A549 (cell line): ENCODE measurements around the gene CSKMT. TPM values are rescaled to one million over a fixed set of nuclear protein-coding genes. Genes with fewer than 3 reads are reported as not detected.

Experiments
- ATAC-seq, 2 experiments: fragments of 200-7000 bp in 1 of 2; fragments of >200 bp in 1 of 2; cut with Nextera tagmentation in 1 of 2; cut with Tn5 transposase in 1 of 2; 3 replicates each; pipeline versions ENCODE4 v1.8.0 to v1.9.1; 2018 to 2020; ENCODE audit warnings: mild to moderate bottlenecking in 1 of 2, moderate library complexity in 1 of 2
- CTCF ChIA-PET: fragments of 300-600 bp; sonication (Branson Sonifier 250); formaldehyde crosslinking; extraction: SDS; loops from one replicate; lab custom pipeline; 2021; ENCODE audit warnings: antibody characterized with exemption, inconsistent platforms; lab: Yijun Ruan, JAX
- POLR2A ChIA-PET: fragments of 350-600 bp; formaldehyde crosslinking; extraction: SDS; loops from one replicate; lab custom pipeline; 2021; ENCODE audit warnings: antibody characterized with exemption, inconsistent platforms; lab: Yijun Ruan, JAX
- DNase-seq, 2 experiments: peaks; one replicate each; pipeline versions ENCODE4 v3.0.0 to v3.0.0-alpha.2; 2011 to 2016; ENCODE audit warnings: low read depth in 1 of 2, low spot score in 1 of 2
- FAIRE-seq: peaks from 2 replicates; lab custom pipeline; 2011; peaks lifted over from hg19 to GRCh38; lab: Jason Lieb, UNC
- H3K27ac ChIP-seq, 2 experiments: fragments of >200 bp; sonication (Bioruptor Twin); formaldehyde crosslinking; 3 replicates each; pipeline ENCODE4 v1.5.1; 2016 to 2017
- H3K4me1 ChIP-seq: fragments of >200 bp; sonication (Bioruptor Twin); formaldehyde crosslinking; 3 replicates; pipeline ENCODE4 v1.6.1; 2016
- H3K4me2 ChIP-seq: fragments of >200 bp; sonication (Bioruptor Twin); formaldehyde crosslinking; 3 replicates; pipeline ENCODE4 v1.6.1; 2016
- H3K4me3 ChIP-seq: fragments of >200 bp; sonication (Bioruptor Twin); formaldehyde crosslinking; 3 replicates; pipeline ENCODE4 v1.5.1; 2016
- H3K9me3 ChIP-seq: fragments of >200 bp; sonication (Bioruptor Twin); formaldehyde crosslinking; 3 replicates; pipeline ENCODE4 v1.6.1; 2016
- BHLHE40 ChIP-seq: IDR thresholded peaks from 2 replicates; pipeline ENCODE4 v1.6.1; 2012; ENCODE audit warnings: low read depth, low read length, inconsistent platforms
- CBX2 ChIP-seq: fragments of 200-600 bp; sonication (generic); IDR thresholded peaks from 2 replicates; pipeline ENCODE4 v1.6.1; 2016; ENCODE audit warnings: low read depth, mild to moderate bottlenecking, borderline replicate concordance
- CBX8 ChIP-seq: fragments of 200-600 bp; sonication (generic); IDR thresholded peaks from 2 replicates; pipeline ENCODE4 v1.6.1; 2016
- EHMT2 ChIP-seq: fragments of 200-600 bp; sonication (generic); IDR thresholded peaks from 2 replicates; pipeline ENCODE4 v1.6.1; 2016; ENCODE audit warnings: antibody characterized with exemption, low read depth, mild to moderate bottlenecking, moderate library complexity
- ESRRA ChIP-seq: fragments of 150-350 bp; IDR thresholded peaks from 2 replicates; pipeline ENCODE4 v1.6.1; 2014; ENCODE audit warnings: mild to moderate bottlenecking, low read length, borderline replicate concordance
- FOSL2 ChIP-seq, 2 experiments: fragments of 450-650 bp in 1 of 2; fragments of >200 bp in 1 of 2; sonication (Bioruptor Twin) in 1 of 2; formaldehyde crosslinking; IDR thresholded peaks; 2 replicates each; pipeline versions ENCODE4 v1.5.0 to v1.6.1; 2016 to 2020; ENCODE audit warnings: mild to moderate bottlenecking in 1 of 2, moderate library complexity in 1 of 2
- GATA3 ChIP-seq: IDR thresholded peaks from 2 replicates; pipeline ENCODE4 v1.6.1; 2012; ENCODE audit warnings: borderline replicate concordance
- HOXA7 ChIP-seq: fragments of 250-450 bp; sonication (Bioruptor Pico); IDR thresholded peaks from 2 replicates; pipeline ENCODE4 v1.5.0; 2020; ENCODE audit warnings: mild to moderate bottlenecking, moderate library complexity
- JUN ChIP-seq, 2 experiments: fragments of >200 bp; sonication (Bioruptor Twin); formaldehyde crosslinking; IDR thresholded peaks; 2 replicates in 1 of 2; 3 replicates in 1 of 2; pipeline ENCODE4 v1.6.1; 2016 to 2017
- KDM1A ChIP-seq: fragments of 200-600 bp; sonication (generic); IDR thresholded peaks from 2 replicates; pipeline ENCODE4 v1.6.1; 2016; ENCODE audit warnings: low read depth, mild to moderate bottlenecking
- KDM5A ChIP-seq: fragments of 200-600 bp; sonication (generic); IDR thresholded peaks from 2 replicates; pipeline ENCODE4 v1.6.1; 2016; ENCODE audit warnings: antibody characterized with exemption, mild to moderate bottlenecking
- NR3C1 ChIP-seq: fragments of >200 bp; sonication (Bioruptor Twin); formaldehyde crosslinking; IDR thresholded peaks from 3 replicates; pipeline ENCODE4 v1.6.1; 2017
- POLR2A ChIP-seq: IDR thresholded peaks from 2 replicates; pipeline ENCODE4 v1.6.1; 2012; ENCODE audit warnings: mild to moderate bottlenecking, low read length
- RARB ChIP-seq: fragments of 250-450 bp; sonication (Bioruptor Pico); IDR thresholded peaks from 2 replicates; pipeline ENCODE4 v1.8.0; 2021; ENCODE audit warnings: mild to moderate bottlenecking, moderate library complexity
- RCOR1 ChIP-seq: fragments of 150-350 bp; IDR thresholded peaks from 2 replicates; pipeline ENCODE4 v1.6.1; 2014; ENCODE audit warnings: antibody characterized with exemption, low read length, low read depth
- RNF2 ChIP-seq: fragments of 200-600 bp; sonication (generic); IDR thresholded peaks from 2 replicates; pipeline ENCODE4 v1.6.1; 2016; ENCODE audit warnings: low read depth, mild to moderate bottlenecking, antibody characterized with exemption, moderate library complexity, borderline replicate concordance
- SREBF2 ChIP-seq: fragments of 450-650 bp; IDR thresholded peaks from 2 replicates; pipeline ENCODE4 v1.6.1; 2014; ENCODE audit warnings: mild to moderate bottlenecking, moderate library complexity
- TFCP2L1 ChIP-seq: fragments of 250-450 bp; sonication (Bioruptor Pico); IDR thresholded peaks from 2 replicates; pipeline ENCODE4 v1.5.0; 2021; ENCODE audit warnings: mild to moderate bottlenecking
- ZFP36 ChIP-seq: fragments of 450-650 bp; IDR thresholded peaks from 2 replicates; pipeline ENCODE4 v1.6.1; 2014; ENCODE audit warnings: borderline replicate concordance; ENCODE audit not compliant: partially characterized antibody
- WGBS: methylation state at CpG from one replicate; pipeline ENCODE4 v1.1.6; 2017; ENCODE audit errors: missing lambda C conversion rate; 5-methylcytosine and 5-hydroxymethylcytosine counted together
- polyA plus RNA-seq, 4 experiments: library from polyadenylated mRNA; depleted of rRNA in 3 of 4; stranded (reverse); fragments of >200 nt; fragmentation: RNase III in 1 of 4; extraction: RNeasy Plus Mini Kit Qiagen cat#74134 plus additional on column Dnase treatment in 1 of 4; gene quantifications; 2 replicates in 3 of 4; 3 replicates in 1 of 4; pipeline ENCODE4 v1.2.3, GENCODE V29; 2011 to 2017
- TF ChIP-seq, protein P1 (sequence below): IDR thresholded peaks from 2 replicates; pipeline ENCODE4 v1.6.1; 2012
- TF ChIP-seq, protein P2 (sequence below): fragments of 200-600 bp; sonication (generic); IDR thresholded peaks from 2 replicates; pipeline ENCODE4 v1.6.1; 2016; ENCODE audit warnings: antibody characterized with exemption, mild to moderate bottlenecking, moderate library complexity
- TF ChIP-seq, protein P3 (sequence below): fragments of >200 bp; sonication (Bioruptor Twin); formaldehyde crosslinking; IDR thresholded peaks from 2 replicates; pipeline ENCODE4 v1.6.1; 2016
- TF ChIP-seq, protein P4 (sequence below): IDR thresholded peaks from 2 replicates; pipeline ENCODE4 v1.6.1; 2012; ENCODE audit warnings: low read depth, borderline replicate concordance

The CSKMT gene
- polyA plus RNA-seq, 2 of the 4 experiments (the other 2 are of a cell fraction): 5.7 to 14.3 TPM

DNA sequence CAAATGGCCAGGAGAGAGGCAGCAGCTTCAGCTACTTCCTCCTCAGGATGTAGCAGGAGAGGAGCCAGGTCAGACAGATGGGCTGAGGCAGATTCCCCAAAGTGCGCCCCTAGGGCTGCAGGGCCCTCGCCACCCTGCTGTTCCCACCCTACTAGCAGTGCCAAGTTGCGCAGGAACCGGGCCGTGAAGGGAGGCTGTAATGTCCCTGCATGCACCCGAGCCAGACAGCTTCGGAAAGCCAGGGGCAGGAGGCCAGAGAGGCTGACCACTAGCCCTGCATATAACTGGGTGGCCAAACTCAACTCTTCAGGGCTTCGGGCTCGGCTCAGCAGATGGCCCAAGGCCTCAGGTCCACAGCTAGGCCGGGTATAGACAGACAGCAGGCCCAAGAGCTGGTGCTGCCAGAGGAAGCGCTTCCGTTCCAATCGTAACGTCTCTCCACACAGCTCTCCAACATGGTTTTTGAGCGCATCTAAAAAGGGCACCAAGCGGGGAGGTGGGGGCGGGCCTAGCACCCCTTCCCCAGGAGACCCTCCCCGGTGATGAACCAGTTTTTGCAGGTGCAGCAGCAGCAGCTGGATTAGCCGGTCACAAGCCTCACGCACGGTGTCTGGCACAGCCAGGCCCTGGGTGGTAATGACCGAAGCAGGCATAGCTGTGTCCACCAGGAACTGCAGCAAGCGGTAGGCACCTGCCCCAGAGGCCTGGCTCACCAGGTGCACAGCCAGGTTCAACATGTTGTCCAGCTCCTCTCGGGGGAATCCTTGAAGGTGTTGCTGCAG, 16.7 kb upstream of the CSKMT start:
- POLR2A ChIA-PET: interaction anchor here (1.2 to 3.2 kb wide), 3 partner anchors 17 to 79 kb away, joined by 4 to 21 read pairs (median 5); partner anchors contain the start of genes C11orf98, CSKMT, HNRNPUL2 and TUT1

DNA sequence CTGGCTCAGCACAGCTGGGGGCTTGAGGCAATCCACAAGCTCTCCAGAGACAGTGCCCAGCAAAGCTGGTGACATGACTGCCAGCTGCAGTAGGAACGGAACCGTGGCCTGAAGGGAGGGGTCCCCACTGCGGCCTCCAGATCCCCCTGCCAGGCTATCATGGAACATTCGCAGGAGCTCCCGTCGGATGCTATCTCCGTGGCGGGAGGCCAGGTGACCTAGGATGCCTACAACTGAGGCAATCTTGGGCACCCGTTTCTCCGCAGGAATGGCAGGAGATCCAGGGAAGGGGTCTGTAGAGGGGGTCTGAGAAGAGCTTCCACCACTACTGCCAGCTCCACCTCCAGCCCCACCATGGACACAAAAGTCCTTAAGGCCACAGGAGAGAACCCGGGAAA, 16.1 kb upstream of the CSKMT start:
- FAIRE-seq (no peak), DNase-seq (no peak), ATAC-seq (no peak)
- H3K4me2 ChIP-seq: no peak overlapping the region
- no peak overlapping the region for H3K27ac ChIP-seq
- TF ChIP-seq ESRRA (no peak), JUN (IDR thresholded peaks at IDR 0.05) (0 out of 5 replicates have a peak, but pooled peaks of 1 of the 2 experiments have one; percentile 21), SREBF2 (no peak), POLR2A (no peak)
- TF ChIP-seq, protein P1, sequence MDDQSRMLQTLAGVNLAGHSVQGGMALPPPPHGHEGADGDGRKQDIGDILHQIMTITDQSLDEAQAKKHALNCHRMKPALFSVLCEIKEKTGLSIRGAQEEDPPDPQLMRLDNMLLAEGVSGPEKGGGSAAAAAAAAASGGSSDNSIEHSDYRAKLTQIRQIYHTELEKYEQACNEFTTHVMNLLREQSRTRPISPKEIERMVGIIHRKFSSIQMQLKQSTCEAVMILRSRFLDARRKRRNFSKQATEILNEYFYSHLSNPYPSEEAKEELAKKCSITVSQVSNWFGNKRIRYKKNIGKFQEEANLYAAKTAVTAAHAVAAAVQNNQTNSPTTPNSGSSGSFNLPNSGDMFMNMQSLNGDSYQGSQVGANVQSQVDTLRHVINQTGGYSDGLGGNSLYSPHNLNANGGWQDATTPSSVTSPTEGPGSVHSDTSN: no peak
- no peaks in the 10 kb centered on the region for H3K9me3 ChIP-seq
- H3K4me3 ChIP-seq: no peak overlapping the region
- POLR2A ChIA-PET: interaction anchor here (1.3 to 3.2 kb wide), 2 partner anchors 16 to 57 kb away, joined by 4 to 21 read pairs; partner anchors contain the start of genes C11orf98, CSKMT and TUT1
- 95% methylated on average over 8 of the region's 11 CpGs for WGBS
- peaks cover 22% of the 10 kb centered on the region for H3K4me1 ChIP-seq
- CTCF ChIA-PET: interaction anchor here (0.6 to 2.2 kb wide), 6 partner anchors 18 to 96 kb away, joined by 3 to 15 read pairs (median 3); partner anchors contain the start of genes EML3 and ROM1

More for the DNA sequence above, 16.7 kb upstream of the CSKMT start:
- no peak for ATAC-seq
- Histone ChIP-seq H3K27ac (no peak overlapping the region), H3K9me3 (no peaks in the 10 kb centered on the region), H3K4me1 (peaks cover 22% of the 10 kb centered on the region), H3K4me3 (no peak overlapping the region), H3K4me2 (no peak overlapping the region)
- FAIRE-seq: no peak
- WGBS: 93% methylated on average over 19 of the region's 24 CpGs
- TF ChIP-seq CBX8 (no peak), KDM5A (no peak), ZFP36 (no peak), RCOR1 (no peak), NR3C1 (no peak), GATA3 (no peak), BHLHE40 (no peak), TFCP2L1 (CRISPR knock-in tag) (no peak), KDM1A (no peak), CBX2 (no peak), EHMT2 (no peak), FOSL2 (IDR thresholded peaks at IDR 0.05) (no peak), FOSL2 (CRISPR knock-in tag; IDR thresholded peaks at IDR 0.05) (no peak), HOXA7 (no peak), RNF2 (no peak), RARB (CRISPR knock-in tag) (no peak)
- TF ChIP-seq, protein P2, sequence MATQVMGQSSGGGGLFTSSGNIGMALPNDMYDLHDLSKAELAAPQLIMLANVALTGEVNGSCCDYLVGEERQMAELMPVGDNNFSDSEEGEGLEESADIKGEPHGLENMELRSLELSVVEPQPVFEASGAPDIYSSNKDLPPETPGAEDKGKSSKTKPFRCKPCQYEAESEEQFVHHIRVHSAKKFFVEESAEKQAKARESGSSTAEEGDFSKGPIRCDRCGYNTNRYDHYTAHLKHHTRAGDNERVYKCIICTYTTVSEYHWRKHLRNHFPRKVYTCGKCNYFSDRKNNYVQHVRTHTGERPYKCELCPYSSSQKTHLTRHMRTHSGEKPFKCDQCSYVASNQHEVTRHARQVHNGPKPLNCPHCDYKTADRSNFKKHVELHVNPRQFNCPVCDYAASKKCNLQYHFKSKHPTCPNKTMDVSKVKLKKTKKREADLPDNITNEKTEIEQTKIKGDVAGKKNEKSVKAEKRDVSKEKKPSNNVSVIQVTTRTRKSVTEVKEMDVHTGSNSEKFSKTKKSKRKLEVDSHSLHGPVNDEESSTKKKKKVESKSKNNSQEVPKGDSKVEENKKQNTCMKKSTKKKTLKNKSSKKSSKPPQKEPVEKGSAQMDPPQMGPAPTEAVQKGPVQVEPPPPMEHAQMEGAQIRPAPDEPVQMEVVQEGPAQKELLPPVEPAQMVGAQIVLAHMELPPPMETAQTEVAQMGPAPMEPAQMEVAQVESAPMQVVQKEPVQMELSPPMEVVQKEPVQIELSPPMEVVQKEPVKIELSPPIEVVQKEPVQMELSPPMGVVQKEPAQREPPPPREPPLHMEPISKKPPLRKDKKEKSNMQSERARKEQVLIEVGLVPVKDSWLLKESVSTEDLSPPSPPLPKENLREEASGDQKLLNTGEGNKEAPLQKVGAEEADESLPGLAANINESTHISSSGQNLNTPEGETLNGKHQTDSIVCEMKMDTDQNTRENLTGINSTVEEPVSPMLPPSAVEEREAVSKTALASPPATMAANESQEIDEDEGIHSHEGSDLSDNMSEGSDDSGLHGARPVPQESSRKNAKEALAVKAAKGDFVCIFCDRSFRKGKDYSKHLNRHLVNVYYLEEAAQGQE: no peak
- TF ChIP-seq, protein P3, sequence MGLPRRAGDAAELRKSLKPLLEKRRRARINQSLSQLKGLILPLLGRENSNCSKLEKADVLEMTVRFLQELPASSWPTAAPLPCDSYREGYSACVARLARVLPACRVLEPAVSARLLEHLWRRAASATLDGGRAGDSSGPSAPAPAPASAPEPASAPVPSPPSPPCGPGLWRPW: no peak
- TF ChIP-seq, protein P4, sequence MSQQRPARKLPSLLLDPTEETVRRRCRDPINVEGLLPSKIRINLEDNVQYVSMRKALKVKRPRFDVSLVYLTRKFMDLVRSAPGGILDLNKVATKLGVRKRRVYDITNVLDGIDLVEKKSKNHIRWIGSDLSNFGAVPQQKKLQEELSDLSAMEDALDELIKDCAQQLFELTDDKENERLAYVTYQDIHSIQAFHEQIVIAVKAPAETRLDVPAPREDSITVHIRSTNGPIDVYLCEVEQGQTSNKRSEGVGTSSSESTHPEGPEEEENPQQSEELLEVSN: no peak
- no peak for DNase-seq
- CTCF ChIA-PET: interaction anchor here (0.6 to 2.2 kb wide), 10 partner anchors 9 to 224 kb away, joined by 3 to 15 read pairs (median 3); partner anchors contain the start of genes B3GAT3, EML3 and ROM1
